GM19351 (cell line): ENCODE data around the gene KANTR.

Source experiments
- ATAC-seq: cut with Tn5 transposase; IDR thresholded peaks from one replicate; pipeline ENCODE4 v1.9.1; 2021; ENCODE audit warnings: mild to moderate bottlenecking, moderate library complexity; ENCODE audit not compliant: unreplicated experiment

Gene KANTR

DNA sequence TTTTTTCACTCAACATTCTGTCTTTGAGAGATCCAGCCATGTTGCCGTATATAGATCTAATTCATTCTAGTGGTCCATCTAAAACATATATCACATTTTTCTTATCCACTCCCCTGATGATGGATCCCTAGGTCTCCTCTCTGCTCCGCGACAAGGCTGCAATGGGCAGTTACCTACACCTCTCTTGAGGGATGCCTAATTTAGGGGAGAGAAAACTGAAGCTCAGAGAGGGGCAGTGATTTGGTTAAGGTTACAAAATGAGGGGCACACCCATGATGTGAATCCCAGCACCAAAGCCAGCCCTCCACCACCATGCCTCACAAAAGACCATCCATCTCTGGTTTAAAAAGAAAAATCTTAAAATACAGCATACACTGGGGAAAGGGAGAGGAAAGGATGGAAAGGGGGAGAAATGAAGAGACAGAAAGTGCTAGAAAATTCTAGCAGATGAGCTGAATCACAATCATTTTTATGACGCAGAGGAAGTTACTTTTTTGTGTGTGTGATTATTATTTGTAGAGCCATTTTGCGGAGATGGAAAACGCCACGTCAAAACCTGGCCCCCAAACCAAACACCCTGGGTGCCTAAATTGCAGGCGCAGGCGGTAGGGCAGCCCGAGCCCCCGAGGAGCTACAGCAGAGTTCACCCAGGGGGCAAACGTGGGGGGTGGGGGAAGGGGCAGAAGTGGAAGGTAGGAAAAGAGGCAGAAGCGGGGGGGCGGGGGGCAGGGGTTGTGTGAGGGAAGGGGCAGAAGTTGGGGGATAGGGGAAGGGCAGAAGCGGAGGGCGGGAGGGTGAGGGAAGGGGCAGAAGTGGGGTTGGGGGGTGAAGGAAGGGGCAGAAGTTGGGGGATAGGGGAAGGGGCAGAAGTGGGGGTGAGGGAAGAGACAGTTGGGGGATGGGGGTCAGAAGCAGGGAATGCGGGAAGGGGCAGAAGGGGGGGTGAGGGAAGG is 13.0 kb upstream of the KANTR start:
- no peak for ATAC-seq

DNA sequence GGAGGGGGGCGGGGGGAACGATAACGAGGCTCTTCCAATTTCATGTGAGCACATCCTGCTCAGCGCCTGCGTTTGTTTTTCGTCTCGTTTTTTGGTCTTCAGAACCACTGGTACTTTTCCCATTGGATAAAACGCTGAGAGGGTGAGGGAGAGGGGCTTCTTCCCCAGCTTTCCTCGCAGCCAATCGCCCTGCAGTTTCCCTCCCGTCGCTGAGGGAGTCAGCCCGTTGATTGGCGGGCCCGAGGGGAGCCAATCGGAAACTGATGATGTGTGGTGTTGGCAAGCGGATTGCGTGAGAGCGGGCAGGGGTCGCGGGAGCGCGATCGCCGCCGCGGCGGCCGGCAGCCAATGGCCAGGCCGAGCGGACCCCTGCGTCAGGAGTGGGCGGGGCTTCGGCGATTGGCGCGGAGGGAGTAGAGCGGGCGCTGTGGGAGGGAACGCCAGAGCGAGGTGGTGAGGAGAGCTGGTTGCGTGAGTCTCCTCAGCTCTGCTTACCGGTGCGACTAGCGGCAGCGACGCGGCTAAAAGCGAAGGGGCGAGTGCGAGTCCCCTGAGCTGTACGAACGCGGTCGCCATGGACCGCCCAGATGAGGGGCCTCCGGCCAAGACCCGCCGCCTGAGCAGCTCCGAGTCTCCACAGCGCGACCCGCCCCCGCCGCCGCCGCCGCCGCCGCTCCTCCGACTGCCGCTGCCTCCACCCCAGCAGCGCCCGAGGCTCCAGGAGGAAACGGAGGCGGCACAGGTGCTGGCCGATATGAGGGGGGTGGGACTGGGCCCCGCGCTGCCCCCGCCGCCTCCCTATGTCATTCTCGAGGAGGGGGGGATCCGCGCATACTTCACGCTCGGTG is 11.8 kb upstream of the KANTR start, which contains the start of gene TSPYL2:
Gene TSPYL2 (plus strand): TSS at position 443 of the 848 bp plus-strand sequence. CDS start 132 bp downstream, at position 575.
- peak; percentile 91 for ATAC-seq

DNA sequence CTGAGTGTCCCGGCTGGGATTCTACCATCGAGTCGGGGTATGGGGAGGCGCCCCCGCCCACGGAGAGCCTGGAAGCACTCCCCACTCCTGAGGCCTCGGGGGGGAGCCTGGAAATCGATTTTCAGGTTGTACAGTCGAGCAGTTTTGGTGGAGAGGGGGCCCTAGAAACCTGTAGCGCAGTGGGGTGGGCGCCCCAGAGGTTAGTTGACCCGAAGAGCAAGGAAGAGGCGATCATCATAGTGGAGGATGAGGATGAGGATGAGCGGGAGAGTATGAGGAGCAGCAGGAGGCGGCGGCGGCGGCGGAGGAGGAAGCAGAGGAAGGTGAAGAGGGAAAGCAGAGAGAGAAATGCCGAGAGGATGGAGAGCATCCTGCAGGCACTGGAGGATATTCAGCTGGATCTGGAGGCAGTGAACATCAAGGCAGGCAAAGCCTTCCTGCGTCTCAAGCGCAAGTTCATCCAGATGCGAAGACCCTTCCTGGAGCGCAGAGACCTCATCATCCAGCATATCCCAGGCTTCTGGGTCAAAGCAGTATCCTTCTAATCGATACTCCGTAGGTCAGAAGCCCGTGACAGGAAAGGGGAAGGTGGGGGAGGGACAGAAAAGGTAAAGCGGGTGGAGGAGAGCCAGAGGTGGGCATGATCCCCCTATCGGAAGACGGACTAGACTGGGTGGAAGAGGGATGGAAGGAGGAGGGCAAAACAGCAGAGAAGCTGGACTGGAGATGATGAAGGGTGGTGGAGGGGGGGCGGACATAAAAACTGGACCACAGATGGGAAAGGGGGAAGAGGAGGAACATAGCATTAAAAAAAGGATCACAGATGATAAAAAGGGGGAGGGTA is 10.9 kb upstream of the KANTR start:
- ATAC-seq = no peak

DNA sequence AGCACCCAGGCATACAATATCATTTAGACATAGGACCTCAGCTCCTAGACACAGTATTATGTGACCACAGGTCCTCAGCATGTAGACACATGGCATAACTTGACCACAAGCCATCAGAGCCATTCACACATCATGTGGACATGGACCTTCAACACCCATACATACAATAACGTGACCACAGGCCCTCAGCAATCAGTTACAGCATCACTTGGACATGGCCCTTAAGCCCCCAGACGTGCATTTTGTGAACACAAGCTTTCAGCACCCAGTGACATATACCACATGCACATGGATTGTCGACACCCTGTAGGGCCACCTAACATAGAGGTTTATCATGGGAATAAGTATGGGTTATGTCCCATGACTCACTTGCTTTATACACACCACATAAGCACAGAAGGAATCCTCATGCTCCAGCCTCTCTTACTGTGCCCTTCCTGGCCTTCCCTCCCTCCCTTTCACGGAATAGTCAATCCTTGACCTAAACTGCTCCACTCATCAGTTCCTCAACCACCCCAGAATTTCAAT is 9.8 kb upstream of the KANTR start:
- ATAC-seq = no peak

DNA sequence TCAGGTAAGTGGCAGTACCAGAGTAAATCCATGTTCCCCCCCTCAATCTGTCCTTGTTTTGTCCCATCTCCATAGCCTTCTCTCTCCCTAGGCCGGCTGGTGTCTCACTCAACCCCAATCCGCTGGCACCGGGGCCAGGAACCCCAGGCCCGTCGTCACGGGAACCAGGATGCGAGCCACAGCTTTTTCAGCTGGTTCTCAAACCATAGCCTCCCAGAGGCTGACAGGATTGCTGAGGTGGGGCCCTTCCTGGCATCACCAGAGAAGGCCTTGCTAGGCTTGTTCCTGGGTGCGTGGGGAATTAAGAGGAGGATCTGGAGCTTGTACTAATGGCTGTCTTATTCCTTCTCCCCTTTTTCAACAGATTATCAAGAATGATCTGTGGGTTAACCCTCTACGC is 9.1 kb upstream of the KANTR start:
- ATAC-seq = no peak

DNA sequence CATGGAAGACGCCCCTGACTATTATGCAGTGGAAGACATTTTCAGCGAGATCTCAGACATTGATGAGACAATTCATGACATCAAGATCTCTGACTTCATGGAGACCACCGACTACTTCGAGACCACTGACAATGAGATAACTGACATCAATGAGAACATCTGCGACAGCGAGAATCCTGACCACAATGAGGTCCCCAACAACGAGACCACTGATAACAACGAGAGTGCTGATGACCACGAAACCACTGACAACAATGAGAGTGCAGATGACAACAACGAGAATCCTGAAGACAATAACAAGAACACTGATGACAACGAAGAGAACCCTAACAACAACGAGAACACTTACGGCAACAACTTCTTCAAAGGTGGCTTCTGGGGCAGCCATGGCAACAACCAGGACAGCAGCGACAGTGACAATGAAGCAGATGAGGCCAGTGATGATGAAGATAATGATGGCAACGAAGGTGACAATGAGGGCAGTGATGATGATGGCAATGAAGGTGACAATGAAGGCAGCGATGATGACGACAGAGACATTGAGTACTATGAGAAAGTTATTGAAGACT is 8.2 kb upstream of the KANTR start:
- ATAC-seq = no peak

DNA sequence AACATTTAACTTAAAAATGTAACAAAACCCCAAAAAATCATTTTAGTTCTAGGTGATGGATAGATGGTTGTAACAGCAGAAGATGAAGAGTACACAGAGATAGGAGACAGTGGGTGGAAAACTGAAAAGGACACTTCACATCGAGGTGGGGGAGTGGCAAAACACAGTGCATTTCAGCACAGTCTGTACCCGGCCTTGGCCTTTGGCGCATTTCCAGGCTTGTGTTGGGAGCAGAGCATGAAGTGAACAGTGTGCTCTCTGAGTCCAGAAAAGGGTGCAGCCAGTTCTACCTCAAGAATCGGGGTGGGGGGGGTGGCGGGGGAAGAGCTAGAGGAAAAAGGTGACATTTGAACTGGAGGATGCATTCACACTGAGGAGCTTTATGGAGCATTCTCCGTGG is 7.5 kb upstream of the KANTR start:
- no peak for ATAC-seq

DNA sequence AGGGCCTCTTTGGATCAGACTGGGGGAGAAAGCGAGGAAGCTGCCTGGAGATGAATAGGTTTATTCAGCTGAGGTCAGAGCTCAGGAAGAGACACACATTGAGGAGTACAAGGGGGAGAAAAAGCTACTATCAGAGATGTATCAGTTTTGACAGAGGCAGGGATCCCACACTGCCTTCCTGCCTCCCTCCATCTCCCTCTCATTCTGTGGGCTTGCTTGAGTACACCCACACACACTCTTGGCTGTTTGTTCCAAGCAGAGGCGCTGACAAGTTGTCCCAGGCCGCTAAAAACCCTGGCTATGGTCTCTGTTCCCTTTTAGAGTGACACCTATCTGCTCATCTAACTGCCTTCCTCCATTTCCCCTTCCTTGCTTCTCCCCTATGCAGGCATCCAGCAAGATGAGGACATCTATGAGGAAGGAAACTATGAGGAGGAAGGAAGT is 6.5 kb upstream of the KANTR start:
- no peak for ATAC-seq

DNA sequence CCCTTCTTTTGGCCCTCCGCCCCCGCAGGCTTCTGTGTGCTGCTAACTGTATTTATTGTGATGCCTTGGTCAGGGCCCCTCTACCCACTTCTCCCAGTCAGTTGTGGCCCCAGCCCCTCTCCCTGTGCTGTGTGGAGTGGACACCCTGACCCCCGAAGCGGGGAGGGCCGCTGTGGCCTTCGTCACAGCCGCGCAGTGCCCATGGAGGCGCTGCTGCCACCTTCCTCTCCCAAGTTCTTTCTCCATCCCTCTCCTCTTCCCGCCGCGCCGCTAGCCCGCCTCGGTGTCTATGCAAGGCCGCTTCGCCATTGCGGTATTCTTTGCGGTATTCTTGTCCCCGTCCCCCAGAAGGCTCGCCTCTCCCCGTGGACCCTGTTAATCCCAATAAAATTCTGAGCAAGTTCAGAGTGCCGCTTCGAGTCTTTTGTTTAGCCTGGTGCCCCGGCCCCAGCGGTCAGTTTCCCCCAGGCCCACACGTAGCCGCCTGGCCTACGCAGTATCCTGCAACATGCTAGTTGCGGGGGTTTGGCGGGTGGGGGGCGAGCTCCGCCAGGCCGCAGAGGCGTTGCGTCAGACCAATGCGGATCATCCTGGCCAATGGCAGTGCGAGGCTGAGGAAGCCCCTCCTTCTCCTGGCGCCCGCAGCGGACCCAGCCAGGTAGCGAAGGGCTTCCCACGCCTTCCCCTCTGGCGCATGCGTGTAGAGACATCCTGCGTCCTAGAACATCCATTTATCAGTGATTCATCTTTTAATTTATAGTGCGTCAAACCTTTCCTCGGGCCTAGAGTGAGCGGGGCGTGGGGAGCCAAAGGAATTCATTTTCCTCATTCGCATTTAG is 5.6 kb upstream of the KANTR start:
- ATAC-seq = peak; percentile 69

DNA sequence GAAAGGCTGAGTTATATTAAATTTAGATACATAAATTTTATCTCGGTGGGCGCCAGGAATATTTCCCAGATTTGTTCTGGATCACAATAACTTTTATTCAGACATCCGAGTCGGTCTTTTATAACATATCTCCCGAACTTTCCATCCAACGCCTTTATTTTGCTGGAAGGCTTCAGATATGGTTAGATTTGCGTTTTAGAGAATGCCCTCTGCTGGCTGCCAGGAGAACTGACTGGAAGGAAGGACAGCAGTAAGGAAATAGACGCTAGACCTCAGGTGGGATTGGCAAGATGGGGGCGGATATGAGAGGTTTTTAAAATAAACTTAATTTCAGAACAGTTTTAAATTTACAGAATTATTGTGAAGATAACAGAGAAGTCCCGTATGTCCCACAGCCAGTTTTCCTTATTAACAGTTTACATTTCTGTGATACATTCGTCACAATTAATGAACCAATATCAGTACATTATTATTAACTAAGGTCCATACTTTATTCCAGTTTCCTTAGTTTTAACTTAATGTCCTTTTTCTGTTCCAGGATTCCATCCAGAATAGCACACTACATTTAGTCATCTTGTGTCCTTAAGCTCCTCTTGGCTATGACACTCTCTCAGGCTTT is 4.6 kb upstream of the KANTR start:
- no peak for ATAC-seq

DNA sequence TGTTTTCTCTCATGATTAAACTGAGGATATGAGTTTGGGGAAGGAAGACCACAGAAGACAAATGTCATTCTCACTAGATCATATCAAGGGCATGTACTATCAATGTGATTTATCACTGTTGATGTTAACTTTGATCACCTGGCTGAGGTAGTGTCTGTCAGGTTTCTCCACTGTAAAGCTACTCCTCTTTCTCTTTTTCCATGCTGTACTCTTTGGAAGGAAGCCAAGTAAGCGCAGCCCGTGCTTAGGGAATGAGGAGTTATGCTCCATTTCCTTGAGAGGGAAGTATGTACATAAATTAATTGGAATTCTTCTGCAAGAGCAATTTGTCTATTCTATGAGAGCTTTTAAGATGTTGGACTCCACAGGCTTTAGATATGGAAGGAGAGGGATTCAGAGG is 4.0 kb upstream of the KANTR start:
- no peak for ATAC-seq

DNA sequence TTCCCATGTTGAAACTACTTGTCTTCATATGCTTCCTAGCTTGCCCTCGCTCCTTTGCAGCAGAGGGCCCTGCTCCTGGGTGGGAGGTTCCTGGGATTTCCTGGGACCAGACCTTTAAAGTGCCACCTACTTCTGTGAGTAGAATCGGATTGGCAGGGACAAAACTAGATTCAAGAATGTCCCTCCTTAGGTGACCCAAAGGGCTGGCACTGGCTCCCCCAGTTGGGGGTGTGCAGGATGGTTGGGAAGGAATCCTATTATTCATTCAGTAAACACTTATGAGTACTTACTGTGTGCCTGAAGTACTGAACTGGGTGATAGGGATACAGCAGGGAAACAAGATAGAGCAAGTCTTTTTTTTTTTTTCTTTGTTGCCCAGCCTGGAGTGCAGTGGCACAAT is 2.6 kb upstream of the KANTR start:
- no peak for ATAC-seq

DNA sequence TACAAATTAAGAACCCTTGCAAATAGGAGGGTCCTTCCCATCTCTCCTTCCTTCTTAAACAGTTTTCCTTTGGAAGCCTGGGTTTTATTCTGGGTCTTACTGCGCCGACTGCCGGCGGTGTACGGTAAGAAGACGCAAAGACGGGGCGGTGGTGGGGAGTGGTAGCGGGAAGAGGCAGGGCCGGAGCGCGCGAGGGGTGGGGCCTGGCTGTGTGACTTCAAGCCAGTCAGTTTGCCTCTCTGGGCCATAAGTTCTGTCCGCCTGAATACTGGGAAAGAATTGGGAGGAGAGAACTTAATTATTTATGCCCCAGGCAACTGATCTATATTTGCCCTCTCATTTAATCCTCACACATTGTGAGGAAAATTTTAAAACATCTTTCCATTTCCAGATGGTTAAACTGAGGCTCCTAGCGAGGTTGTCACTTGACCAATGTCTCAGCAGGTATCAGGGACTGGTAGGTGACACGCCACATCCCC is 726 bp upstream of the KANTR start:
- ATAC-seq = peak; percentile 48

DNA sequence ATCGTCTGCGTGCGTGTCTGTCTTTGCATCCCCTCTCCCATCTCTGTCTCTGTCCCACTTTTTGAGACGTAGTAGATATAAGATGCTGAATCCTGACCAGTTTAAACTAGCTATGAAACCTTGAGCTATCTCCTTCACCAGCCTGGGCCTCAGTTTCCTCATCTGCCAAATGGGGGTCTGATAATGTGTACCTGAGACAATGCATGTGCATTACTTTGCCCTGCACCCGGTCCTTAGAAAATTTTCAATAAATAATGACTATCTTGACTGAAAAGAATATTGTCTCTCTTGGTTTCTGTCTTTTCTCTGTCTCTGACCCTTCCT is 602 bp downstream of the KANTR start:
- no peak for ATAC-seq

DNA sequence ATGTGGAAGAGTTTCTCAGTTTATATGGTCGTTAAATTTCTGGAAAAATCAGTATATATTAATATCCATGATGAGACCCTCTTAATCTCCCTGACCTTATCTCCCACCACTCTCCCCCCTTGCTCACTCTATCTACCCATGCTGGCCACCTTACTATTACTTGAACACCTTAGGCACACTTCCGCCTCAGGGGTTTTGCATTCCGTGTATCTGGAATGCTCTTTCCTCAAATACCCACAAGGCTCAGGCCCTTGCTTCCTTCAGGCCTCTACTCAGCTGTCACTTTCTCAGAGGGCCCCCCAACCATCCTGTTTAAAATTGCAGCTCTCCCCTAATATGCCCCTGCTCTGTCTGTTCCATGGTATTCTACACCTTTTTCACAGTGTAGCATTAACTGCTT is 1.9 kb downstream of the KANTR start:
- ATAC-seq = no peak

DNA sequence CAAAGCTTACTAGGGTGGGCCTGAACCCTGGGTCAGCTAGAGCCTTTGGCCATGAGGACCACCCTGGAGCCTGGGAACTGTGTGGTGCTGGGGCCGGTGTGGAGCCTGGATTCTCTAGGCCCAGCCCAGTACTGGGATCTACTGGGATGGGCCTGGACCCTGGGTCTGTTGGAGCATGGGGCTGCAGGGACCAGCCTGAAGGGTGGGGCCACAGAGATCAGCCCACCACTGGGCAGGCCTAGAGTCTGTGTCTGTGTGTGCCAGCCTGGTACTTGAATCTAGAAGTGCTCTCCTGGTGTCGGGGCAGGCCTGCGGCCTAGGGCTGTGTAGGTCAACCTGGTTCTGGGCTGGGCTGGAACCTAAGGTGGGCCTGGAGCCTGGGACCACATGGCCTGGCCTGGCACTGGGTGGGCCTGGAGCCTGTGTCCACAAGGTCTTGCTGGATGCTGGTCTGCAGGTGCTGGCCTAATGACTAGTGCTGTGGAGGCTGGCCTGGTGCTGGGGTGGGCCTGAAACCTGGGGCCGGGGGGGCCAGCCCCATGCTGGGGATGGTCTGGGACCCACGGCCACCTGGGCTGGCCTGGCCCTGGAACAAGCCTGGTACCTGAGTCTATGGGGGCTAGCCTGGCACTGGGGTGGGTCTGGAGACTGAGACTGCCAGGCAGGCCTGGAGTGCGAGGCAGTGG is 21.1 kb downstream of the KANTR start:
- ATAC-seq = no peak

DNA sequence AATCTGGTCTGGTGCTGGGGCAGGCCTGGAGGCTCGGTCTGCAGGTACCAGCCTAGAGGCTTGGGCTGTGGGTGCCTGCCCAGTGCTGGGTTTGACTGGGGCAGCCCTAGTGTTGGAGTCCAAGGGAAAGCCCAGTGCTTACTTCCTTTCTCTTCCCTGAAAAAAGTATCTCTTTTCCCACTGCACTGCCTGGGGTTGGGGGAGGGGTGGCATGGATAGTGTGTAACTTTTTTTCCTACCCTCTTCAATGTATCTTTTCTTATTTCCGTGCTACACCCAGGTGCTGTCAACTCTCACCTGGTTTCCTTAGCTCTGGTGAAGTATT is 21.6 kb downstream of the KANTR start:
- ATAC-seq = no peak

DNA sequence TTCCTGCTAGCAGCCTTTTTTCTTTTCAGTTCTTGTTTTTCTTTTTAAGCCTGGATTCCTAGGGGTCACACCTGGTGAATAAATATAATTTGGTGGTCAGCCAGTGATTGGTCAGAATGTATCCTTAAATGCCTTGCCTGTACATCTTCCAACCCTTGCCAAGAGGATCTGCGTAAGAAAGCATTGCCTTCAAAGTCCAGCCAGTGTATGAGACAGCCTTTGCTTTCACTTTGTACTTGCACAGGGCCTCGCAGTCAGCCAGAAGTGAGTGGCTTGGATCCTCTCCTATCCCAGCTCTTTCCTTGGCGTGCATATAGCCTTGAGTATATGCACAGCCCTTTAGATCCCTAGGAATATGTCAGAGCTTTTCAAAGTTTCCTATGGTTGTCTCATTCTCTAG is 22.2 kb downstream of the KANTR start:
- ATAC-seq = no peak

DNA sequence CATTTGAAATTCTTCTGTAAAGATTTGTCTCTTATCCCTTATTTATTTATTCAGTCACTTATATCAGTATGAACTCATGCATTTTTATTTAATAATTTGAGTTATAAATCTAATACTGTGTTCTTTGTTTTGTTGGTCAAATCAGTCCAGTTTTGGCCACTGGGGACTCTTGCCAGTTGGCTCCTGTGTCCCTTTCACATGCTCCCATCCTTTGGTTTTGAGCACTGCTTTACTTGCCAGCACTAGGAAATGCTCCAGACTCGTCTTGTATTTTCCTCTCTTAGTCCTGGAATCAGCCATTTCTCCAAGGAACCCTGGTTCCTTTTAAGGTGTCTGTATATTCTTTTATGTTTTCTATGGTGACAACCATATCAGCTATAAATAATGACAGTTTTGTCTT is 28.1 kb downstream of the KANTR start:
- no peak for ATAC-seq
